ENCODE measurements around the gene MSS51.

MSS51 gene

GRCh38 chr10:73460897-73461296 lies 27.5 kb upstream of the MSS51 start:
- TF ChIP-seq, protein P1, sequence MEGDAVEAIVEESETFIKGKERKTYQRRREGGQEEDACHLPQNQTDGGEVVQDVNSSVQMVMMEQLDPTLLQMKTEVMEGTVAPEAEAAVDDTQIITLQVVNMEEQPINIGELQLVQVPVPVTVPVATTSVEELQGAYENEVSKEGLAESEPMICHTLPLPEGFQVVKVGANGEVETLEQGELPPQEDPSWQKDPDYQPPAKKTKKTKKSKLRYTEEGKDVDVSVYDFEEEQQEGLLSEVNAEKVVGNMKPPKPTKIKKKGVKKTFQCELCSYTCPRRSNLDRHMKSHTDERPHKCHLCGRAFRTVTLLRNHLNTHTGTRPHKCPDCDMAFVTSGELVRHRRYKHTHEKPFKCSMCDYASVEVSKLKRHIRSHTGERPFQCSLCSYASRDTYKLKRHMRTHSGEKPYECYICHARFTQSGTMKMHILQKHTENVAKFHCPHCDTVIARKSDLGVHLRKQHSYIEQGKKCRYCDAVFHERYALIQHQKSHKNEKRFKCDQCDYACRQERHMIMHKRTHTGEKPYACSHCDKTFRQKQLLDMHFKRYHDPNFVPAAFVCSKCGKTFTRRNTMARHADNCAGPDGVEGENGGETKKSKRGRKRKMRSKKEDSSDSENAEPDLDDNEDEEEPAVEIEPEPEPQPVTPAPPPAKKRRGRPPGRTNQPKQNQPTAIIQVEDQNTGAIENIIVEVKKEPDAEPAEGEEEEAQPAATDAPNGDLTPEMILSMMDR (IDR thresholded peaks at IDR 0.05; ENCODE audit: low read depth, low read length) = no peak
- no peak overlapping the region for H3K4me3 ChIP-seq (ENCODE audit: low read depth, low read length)

- H3K4me3 ChIP-seq (ENCODE audit: low read depth, low read length) = no peak overlapping the region
- TF ChIP-seq, protein P1 (IDR thresholded peaks at IDR 0.05; ENCODE audit: low read depth, low read length) = no peak
Observed at GRCh38 chr10:73459683-73460314, 26.4 kb upstream of the MSS51 start.

- TF ChIP-seq, protein P1 (IDR thresholded peaks at IDR 0.05; ENCODE audit: low read depth, low read length) = no peak
- H3K4me3 ChIP-seq (ENCODE audit: low read depth, low read length) = no peak overlapping the region
Observed at GRCh38 chr10:73456187-73456890, 23.0 kb upstream of the MSS51 start.

DNA sequence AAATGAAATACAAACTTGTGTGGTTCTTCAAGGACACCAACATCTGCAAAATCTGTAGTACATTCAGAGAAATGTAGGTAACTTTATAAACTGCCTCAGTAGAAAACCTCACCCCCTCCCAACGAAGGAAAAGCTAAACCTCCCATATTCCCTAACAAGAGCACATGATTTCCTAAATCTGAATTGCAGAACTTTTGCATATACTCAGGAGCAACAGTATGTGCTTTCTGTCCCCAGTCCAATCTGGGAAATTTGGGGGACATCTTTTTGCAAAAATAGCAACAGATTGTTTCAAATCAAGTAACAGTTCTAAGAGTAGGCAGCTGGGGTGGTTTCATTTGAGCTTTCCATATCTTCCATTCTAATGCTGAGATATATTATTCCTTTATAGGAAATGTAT lies 15.8 kb upstream of the MSS51 start:
- TF ChIP-seq, protein P1 (IDR thresholded peaks at IDR 0.05; ENCODE audit: low read depth, low read length) = no peak
- H3K4me3 ChIP-seq (ENCODE audit: low read depth, low read length) = no peak overlapping the region

DNA sequence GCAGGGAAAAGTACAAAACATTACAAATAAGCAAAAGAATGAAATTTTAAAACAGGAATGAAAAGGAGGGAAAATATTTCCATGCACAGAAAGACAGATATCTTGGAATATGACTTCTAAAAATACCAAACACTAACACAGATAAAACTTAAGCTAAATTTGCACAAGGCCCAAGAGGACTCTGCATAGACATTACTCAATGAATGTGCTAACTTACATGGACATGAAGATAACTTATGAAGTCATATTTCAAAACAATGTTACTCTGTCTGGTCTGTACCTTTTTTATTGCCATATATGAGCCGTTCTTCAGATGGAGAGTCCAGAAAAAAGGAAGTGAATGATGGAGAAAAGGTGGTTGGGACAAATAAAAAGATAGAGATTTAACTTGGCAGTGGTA lies 15.0 kb upstream of the MSS51 start:
- TF ChIP-seq, protein P1 (IDR thresholded peaks at IDR 0.05; ENCODE audit: low read depth, low read length) = no peak
- no peak overlapping the region for H3K4me3 ChIP-seq (ENCODE audit: low read depth, low read length)

GRCh38 chr10:73446926-73447325 lies 13.6 kb upstream of the MSS51 start:
- no peak overlapping the region for H3K4me3 ChIP-seq (ENCODE audit: low read depth, low read length)
- TF ChIP-seq, protein P1 (IDR thresholded peaks at IDR 0.05; ENCODE audit: low read depth, low read length) = no peak

GRCh38 chr10:73444457-73444856 lies 11.1 kb upstream of the MSS51 start:
- TF ChIP-seq, protein P1 (IDR thresholded peaks at IDR 0.05; ENCODE audit: low read depth, low read length) = no peak
- H3K4me3 ChIP-seq (ENCODE audit: low read depth, low read length) = no peak overlapping the region

Measured in WI38 (cell line).